Measurements from ENCODE around the gene MBD5.

Gene MBD5

DNA sequence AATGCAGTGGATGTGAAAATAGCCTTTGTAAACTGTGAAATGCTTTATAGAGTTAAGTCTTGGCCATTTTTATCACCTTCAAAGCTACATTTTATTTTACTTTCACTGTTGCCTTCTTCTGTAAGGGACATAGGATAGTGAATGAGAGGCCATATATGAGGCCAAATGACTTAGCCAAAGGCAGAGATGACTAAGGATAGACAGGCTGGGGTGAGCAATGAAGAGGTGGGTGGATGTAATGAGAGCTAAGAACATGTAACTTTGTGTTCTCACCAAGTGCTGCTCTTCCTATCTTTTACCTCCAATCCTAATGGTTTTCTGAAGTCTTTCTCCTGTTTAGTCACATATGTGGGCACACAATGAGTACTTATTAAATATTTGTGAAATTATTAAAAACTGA is 101.9 kb downstream of the MBD5 start:
- DNase-seq (ENCODE audit: low read depth in 2 of 2), result no peak

DNA sequence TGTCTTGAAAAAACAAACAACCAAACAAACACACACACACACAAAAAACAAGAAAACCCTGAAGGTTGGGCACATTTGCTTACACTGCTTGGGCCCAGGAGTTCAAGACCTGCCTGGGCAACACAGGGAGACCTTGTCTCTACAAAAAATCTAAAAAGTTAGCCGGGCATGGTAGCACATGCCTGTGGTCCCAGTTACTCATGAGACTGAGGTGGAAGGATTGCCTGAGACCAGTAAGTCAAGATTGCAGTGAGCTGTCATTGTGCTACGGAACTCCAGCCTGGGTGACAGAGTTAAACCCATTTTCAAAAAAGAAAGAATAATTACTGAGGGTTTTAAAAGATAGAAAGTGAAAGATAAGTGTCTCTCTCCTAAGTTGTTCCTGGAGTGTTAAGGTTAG is 103.4 kb downstream of the MBD5 start:
- no peak for DNase-seq (ENCODE audit: low read depth in 2 of 2)

DNA sequence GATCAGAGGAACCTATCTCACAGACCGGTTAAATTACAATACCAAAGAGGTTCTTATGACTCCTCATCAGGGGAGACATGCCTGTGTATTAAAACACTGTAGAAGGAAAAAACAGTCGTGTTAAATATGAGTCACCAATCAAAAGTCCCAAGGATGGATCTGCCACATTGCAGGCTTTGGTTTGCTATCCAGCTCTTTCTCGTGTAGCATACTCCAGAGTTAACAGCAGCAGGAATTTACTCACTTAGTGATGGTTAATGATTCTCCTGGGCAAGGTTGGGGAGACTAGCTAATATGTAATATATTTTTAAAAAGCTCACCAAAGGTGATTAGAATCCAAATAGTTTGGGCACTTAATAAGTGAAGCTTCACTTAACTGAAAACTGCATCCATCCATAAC is 109.7 kb downstream of the MBD5 start:
- no peak for DNase-seq (ENCODE audit: low read depth in 2 of 2)

DNA sequence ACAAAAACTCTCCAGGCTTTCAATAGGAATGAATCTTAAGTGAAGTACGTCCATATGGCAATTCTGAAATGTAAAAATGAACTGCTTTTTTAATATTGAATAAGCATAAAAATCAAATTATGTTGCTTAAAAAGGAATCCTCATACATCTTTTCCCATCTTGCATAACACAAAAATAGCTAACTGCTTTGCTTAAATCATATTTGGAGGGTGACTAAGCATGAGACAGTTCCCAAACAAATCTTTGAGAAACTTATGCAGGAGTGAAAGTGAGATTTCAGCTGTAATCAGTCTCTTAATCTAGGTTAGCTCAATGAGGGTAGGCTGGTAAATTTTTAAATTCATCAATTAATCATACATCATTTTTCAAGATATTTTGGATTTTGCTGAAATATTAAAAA is 111.5 kb downstream of the MBD5 start:
- no peak for DNase-seq (ENCODE audit: low read depth in 2 of 2)

DNA sequence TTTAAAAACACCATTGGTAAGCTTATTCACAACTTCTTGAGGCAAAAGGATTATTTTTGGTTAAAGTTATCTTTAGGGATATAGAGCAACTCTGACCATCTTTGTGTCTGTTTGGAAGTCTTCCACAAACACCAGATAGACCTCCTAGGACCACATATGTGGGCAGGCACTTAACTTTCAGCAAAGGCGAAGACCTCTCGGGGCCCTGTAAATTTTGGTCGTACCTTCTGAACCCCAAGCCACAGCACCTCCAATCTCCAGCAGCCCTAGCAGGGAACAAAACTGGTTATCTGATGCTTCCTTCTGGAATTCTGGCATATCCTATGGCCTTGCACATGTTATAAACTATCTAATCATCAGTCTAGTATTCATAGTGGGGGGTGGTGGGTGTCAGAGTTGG is 114.8 kb downstream of the MBD5 start:
- no peak for DNase-seq (ENCODE audit: low read depth in 2 of 2)

DNA sequence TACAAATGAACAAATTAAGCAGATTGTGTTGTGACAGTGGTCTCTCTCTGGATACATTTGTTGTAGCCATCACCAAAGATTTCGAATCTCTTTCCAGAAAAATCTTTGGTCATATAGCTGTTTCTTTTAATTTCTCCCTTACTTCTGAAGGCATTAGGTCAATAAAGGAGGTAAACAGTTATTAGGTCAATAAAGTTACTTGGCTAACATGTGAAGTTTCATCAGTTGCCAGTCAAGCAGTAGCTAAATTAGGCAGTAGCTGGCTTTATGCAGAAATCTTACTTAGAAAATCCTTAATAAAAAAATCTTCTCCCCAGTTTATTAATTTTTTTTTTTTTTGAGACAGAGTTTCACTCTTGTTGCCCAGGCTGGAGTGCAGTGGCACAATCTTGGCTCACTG is 115.5 kb downstream of the MBD5 start:
- DNase-seq (ENCODE audit: low read depth in 2 of 2), result no peak

DNA sequence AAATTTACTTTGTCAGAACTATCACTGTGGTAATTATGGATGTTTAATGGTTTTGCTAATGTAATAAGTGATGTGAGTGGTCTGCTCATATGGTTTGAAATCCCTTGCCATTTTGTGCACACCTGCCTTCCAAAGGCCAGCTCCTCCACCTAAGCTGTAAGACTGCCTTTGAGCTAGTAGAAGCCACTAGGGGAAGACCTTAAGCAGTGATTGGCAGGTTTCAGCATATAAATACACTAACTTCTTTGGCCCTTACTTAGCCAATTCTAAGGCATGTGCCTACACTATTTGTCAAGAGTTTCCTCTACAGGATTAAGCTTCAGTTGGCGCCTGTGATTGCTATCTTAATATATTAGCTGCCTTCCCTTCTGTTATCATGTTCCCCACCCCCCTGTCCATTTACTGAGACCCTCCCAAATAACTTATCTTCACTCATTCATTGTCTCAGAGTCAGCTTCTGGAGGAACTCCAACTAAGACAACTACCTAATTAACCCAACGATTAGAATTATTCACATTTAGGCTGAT is 141.1 kb downstream of the MBD5 start:
- no peak for DNase-seq (ENCODE audit: low read depth in 2 of 2)

DNA sequence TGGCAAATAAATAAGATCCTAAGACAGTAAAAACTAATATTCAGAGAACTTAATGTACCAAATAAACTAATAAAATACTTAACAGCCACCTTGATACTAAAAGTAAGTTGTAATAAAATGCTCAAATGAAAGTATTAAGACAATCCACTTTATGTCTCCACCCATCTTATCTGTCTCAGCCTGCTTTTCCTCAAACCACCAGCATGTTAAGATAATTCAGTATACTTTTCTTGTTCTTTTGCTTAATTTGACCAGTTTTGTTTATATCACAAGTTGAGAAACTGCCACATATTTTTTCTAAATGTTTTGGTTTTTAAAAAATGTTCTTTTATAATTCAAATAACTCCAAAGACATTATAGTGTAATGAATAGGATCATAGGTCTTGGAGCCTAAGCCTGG is 142.0 kb downstream of the MBD5 start:
- DNase-seq (ENCODE audit: low read depth in 2 of 2), result no peak

DNA sequence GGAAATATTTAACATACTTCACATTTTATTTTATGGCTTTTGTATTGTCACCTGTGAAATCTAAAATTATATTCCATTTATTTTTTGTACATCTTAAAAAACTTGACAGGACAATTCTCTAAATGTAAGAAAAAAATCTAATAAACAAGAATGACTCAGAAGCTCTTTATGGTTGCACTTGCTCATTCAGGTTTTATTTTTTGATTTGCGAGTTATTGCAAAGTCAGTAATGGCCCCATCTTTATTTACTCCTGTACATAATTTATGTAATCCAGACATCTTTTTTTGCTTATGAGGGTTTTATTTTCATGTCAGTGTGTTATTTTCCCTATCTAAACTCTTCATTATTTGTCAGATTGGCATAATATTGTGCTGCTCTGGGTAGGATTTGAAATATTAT is 145.1 kb downstream of the MBD5 start:
- no peak for DNase-seq (ENCODE audit: low read depth in 2 of 2)

DNA sequence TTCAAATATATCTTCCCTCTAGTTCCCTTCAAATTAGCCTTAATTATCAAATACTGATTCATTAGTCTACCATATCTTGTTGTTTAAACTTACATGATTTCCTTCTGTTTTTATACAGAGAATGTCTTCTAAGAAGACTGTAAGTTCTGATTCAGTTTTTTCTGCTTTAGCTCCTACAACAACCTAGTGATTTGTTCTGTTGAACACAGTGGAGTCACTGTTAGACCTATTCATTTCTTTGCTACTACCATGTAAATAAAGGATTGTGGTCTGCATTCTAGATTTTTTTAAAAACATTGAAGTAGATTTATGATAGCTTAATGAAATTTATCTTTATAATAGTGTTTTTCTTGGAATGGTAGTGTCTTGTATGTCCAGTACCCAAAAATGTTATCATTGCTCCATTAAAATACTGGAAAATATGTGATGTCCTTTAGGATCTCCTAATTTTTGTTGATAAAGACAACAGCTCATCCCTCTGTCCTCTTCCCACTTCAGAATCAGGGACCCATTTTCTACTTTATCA is 146.4 kb downstream of the MBD5 start:
- DNase-seq (ENCODE audit: low read depth in 2 of 2), result no peak

DNA sequence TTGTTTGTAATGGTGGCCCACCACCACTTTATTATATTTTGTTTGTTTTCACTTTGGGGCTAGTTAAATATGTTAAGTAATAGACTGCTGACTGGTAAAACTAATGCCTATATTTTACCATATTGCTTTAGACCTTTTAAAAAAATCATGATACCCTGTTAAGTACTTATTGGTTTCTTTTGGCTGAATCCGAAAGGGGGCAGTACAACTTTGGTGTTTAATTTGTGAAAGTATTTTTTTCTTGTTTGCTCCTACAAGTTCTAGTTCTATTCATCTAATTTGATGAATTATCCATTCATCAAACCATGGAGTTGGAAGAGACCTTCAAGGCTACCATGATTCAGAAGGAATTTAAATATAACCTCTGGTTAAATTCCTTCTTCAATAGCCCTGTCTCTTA is 147.0 kb downstream of the MBD5 start:
- DNase-seq (ENCODE audit: low read depth in 2 of 2), result no peak

DNA sequence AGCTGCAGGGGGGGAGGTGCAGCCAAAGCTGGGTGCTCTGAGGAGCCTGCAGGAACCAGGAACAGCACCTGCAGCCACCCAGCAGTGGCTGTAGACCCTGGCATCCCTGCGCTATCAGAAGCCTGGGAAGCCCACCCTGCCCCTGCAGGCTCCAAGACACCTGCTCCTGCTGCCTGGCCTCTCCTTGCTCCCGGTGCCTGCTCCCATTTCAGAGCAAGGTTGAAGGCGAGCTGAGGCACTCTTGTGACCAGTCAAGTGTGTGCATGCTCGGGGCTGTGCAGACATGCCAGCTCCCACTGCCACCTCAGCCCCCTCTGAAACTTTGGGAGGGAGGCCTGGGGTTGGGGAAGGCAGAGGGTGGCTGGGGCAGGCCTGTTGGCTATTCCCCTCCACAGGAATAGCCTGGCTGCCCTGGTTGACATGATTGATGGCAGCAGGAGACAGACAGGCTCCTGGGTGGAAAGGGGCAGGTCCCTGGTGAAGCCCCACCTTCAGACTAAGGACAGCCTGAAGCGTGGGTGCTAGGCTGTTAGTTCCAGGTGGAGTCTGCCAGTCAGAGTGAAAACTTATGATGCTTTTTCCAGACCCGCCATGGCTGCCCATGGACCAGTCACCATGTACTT is 151.4 kb downstream of the MBD5 start:
- no peak for DNase-seq (ENCODE audit: low read depth in 2 of 2)

DNA sequence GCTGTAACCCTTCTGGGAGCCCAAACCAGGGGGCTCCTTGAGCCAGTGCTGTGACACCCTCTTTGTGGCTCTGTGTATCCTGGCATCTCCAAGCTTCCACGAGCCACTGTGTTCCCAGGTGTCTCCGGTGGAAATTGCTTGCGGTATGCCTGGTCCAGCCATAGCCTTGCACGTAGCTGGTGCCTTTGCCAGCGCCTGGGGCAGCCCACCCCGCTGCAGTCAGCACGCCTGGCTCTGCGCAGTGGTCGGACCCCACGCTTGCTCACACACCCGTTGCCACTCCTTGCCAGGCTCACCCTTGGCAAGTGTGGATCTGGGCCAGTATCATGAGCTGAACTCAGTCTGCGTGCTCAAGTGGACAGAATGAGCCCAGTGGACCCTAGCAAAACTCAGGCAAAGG is 152.3 kb downstream of the MBD5 start:
- DNase-seq (ENCODE audit: low read depth in 2 of 2), result no peak

DNA sequence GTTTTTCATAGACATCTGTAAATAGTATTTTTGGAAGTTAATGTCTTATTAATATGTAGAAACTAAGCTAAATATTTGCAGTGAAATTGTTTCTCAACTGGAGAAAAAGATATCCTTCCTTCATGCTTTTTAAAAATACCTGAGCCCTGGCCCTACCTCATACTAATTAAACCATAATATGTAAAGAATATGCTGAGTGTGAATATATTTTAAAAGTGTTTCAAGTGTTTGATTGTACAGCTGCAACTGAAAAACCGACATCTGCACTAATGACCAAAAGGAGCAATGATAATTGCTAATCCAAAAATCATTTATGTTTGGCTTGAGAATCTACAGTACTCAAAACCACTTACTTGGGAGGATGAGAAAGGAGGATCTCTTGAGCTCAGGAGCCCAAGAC is 156.7 kb downstream of the MBD5 start:
- no peak for DNase-seq (ENCODE audit: low read depth in 2 of 2)

DNA sequence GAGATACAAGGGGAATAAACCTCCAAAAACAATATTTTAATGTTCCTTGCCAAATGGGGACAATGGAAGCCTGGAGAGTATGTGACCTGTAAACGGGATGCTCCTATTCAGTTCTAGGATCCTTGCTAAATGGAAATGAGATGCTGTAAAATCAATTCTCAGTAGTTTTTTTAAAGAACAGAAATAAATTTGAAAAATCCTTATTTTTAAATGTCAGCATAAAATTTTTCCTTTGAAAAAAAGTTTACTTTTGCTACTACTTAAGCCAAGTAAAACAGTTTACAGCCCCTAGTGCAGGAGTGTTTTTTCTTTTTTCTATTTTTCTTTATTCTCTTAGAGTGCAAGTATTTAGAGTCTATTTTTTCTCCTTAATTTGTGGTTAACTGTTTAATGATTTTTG is 158.8 kb downstream of the MBD5 start:
- no peak for DNase-seq (ENCODE audit: low read depth in 2 of 2)

DNA sequence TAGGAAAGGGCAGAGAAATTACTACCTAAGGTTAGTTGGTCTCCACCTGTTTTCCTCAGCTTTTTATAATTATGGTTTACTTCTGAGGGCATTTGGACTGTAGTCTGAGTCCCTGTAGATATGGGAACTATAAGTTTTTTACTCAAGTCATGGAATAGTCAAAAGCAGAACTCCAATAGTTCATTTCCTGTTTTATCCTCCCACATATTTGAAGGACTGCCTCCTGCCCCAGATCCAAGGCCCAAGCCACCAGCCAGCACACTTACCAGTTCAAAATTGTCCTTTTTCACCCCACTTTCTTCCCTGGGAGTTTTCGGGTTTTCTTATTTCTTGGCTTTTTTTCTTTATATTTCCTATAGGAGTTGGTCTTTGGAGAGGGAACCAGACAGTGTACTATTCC is 164.1 kb downstream of the MBD5 start:
- DNase-seq (ENCODE audit: low read depth in 2 of 2), result no peak

DNA sequence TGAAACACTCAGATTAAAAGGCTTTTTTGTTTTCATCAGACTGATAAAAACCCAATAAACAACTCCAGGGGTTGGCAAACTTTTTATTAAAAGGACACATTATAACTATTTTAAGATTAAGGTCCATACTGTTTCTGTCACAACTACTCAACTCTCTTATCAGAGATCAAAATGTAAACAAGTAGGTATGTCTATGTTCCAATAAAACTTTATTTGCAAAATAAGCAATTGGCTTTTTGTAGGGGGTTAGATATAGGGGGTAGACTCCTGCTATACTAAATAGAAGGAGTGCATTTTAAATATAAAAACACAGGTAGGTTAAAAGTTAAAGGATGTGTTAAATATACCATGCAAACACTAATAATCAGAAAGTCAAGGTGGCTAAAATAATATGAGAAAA is 174.0 kb downstream of the MBD5 start:
- DNase-seq (ENCODE audit: low read depth in 2 of 2), result no peak

DNA sequence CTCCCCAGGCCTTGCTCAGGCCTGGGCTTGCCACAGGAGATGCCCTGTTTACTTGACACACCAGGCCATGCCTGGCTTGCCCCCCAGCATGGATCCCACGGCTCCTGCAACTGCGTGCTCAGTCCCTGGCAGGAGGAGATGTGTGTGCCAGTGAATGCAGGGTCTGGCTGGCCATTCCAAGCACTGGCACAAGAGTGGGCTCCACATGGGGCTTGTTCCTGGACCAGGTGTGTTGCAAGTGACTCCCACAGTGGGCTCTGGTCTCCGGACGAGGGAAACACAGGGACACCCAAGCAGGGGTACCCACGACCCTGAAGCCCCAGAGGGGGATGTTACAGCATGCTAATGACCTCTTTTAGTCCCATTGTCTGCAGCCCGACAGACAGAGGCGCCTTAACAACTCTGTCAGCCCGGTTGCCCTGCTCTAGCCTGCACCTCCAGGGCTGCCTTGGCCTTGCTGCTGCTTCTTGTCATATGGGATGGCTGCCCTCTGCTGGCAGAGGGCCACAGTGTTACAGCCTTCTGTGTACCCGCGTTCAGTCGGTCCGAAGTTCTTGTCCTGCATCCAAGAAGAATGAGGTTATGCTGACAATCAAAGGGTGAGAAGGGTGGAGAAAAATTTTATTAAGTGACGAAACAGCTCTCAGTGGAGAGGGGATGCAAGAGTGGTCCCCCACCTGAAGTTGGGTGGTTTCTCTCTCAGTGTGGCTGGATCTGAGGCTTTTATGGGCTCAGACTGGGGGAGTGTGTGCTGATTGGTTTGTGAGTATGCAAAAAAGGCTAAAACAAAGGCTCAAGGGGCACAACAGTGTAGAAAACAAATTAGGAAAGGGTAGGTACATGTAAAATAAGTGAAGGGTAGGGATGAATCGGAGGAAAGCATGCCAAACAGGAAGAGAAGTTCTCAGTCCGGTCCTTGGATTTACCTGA is 180.4 kb downstream of the MBD5 start:
- no peak for DNase-seq (ENCODE audit: low read depth in 2 of 2)

DNA sequence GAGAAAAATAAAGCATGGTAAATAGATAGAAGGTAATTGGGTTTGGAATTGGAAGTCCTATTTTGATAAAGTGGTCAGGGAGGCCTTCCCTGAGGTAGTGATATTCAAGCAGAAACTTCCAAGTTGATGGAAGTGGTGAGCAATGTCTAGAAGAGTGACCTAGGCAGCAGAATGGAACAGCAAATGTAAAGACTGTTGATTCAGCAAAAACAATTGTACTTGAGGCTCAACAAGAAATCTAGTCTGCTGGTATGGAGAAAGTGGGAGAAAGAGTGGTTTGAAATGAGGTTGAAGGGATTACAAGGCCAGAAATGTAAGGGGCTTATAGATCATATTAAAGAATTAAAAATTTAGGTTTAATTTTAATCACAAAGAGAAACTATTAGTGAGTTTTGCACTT is 181.3 kb downstream of the MBD5 start:
- no peak for DNase-seq (ENCODE audit: low read depth in 2 of 2)

DNA sequence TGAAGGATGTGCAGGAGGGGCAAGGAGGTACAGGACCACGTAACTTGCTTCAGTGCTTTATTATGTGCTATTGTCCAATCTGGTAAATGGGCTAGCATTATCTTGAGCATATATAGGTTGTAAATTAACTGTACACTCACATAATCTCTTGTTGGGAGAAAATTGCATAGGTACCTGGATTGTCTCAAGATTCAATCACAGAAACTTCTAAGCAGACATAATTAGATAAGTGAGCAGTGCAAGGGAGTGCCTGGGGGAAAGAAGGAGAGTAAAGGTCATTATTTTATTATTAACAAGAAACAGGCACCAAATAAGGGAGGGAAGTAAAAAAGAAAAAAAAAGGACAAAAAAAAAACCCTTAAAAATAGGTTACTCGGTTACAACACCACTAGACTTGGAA is 186.2 kb downstream of the MBD5 start:
- DNase-seq (ENCODE audit: low read depth in 2 of 2), result no peak

DNA sequence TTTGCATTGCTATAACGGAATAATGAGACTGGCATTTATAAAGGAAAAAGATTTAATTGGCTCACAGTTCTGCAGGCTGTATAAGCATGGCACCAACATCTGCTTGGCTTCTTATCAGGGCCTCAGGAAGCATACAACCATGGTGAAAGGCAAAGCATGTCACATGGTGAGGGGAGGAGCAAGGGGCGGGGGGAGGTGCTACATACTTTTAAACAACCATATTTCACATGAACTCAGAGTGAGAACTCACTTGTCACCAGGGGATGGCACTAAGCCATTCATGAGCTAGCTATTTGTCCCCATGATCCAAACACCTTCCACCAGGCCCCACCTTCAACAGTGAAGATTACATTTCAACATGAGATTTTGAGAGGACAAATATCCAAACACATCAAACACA is 188.7 kb downstream of the MBD5 start:
- DNase-seq (ENCODE audit: low read depth in 2 of 2), result no peak

DNA sequence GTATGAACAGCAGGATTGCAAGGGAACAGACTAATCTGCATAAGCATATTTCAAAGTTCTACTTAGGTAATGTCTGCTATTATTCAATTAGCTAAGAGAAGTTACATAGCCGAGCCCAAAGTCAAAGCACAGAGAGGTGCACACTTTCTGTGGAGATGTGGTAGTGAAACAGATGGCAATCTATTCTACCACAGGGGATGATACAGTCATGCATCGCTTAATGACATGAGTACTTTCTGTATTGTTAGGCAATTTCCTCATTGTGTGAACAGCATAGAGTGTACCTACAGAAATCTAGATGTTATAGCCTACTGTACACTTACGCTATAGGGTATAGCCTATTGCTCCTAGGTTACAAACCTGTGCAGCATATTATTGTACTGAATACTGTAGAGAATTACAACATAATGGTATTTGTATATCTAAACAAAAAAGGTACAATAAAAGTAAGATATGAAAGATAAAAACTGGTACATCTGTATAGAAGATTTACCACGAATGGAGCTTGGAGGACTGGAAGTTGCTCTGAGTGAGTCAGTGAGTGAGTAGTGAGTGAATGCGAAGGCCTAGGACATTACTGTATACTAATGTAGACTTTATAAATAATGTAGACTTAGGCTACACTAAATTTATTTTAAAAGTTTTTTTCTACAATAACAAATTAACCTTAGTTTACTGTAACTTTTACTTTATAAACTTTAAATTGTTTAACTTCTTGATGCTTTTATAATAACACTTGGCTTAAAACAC is 197.6 kb downstream of the MBD5 start:
- no peak for DNase-seq (ENCODE audit: low read depth in 2 of 2)
